ENCODE results near the gene PMEPA1. TPM values are rescaled to one million over a fixed set of nuclear protein-coding genes. Genes with fewer than 3 reads are reported as not detected.

PMEPA1 gene
- total RNA-seq, 2 experiments from 2014 or later = 0.37 TPM; not detected in 1

DNA sequence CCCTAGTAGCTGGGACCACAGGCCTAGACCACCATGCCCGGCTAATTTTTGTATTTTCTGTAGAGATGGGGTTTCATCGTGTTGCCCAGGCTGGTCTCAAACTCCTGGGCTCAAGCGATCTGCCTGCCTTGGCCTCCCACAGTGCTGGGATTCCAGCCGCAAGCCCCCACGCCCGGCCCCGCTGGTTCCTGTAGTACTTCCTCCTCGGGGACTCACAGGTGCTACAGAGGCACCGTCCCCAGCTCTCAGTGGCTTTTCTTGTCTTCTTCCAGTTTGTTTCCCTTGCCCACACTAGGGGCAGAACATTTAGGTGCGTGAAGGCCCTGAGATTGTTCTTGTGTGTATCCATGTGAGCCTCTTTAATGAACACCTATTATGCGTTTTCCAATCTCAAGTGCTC is 88.8 kb downstream of the PMEPA1 start:
- DNase-seq = peak; percentile 45
- no peak for ATAC-seq
- POLR2A ChIA-PET = interaction anchor here (1.2 to 3.2 kb wide), 6 partner anchors 8 to 1030 kb away, joined by 3 to 52 read pairs (median 7); partner anchors contain the start of genes RBM38 and STX16
- peak overlapping the region; percentile 79 for H3K4me3 Mint-ChIP-seq
- H3K36me3 Mint-ChIP-seq (ENCODE audit: low read depth) = peaks cover 18% of the 10 kb centered on the region
- peaks cover 2% of the 10 kb centered on the region for H3K27me3 Mint-ChIP-seq (ENCODE audit: low read depth)
- CTCF ChIA-PET = interaction anchor here (0.7 to 8.2 kb wide), 10 partner anchors 8 to 559 kb away, joined by 3 to 75 read pairs (median 11); no protein-coding TSS in a partner anchor
- H3K4me1 Mint-ChIP-seq (ENCODE audit: low read depth) = peaks cover 77% of the 10 kb centered on the region
- peaks cover 11% of the 10 kb centered on the region for H3K9me3 Mint-ChIP-seq (ENCODE audit: insufficient read depth)
- H3K27ac Mint-ChIP-seq = peak overlapping the region; percentile 96

DNA sequence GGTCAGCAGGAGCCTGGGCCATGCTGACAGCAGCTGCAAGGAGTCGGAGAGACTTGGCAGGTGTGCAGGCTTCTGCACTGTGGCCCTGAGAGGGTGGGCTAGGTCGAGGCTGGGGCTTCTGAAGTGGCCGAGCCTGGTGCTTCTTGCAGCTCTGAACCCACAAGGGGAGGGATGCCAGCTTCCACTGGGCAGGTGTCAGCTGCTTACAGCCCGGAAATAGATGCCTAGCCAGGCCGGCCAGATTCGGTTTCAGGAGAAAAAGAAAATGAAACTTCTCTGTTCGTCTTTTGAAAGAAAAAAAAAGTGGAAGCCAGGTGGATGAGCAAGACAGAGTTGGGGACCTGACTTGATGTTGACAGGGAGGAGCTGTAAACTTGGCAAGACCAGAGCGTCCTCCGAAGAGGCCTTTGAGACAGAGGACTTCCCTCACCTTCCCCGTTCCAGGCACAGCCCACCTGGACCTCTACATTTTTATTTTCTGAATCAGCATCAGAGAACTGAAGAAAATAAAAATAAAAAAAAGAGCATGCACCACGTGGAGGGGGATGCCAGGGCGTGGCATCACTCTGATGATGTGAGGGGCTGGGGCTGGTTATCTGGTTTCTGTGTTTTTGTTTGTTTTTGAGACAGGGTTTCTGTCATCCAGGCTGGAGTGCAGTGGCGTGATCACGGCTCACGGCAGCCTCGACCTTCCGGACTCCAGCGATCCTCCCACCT is 89.4 kb downstream of the PMEPA1 start, which contains the start of gene ZBP1:
ZBP1 (minus strand) TSS at position 153 of the 717 bp plus-strand sequence; CDS start at position 22, 131 bp downstream.
- ATAC-seq = peak; percentile 36
- Mint-ChIP-seq H3K9me3 (ENCODE audit: insufficient read depth) (peaks cover 9% of the 10 kb centered on the region), H3K27me3 (ENCODE audit: low read depth) (peaks cover 2% of the 10 kb centered on the region), H3K36me3 (ENCODE audit: low read depth) (peaks cover 15% of the 10 kb centered on the region), H3K27ac (peak within 1 kb of the TSS; percentile 96), H3K4me1 (ENCODE audit: low read depth) (peaks cover 76% of the 10 kb centered on the region), H3K4me3 (peak within 1 kb of the TSS; percentile 79)
- ChIA-PET CTCF (interaction anchor here (0.7 to 8.2 kb wide), 13 partner anchors 8 to 559 kb away, joined by 3 to 75 read pairs (median 8); no protein-coding TSS in a partner anchor), POLR2A (interaction anchor here (0.7 to 3.2 kb wide), 10 partner anchors 9 to 1031 kb away, joined by 3 to 52 read pairs (median 6); partner anchors contain the start of genes RBM38 and STX16)
- DNase-seq = peak; percentile 85

DNA sequence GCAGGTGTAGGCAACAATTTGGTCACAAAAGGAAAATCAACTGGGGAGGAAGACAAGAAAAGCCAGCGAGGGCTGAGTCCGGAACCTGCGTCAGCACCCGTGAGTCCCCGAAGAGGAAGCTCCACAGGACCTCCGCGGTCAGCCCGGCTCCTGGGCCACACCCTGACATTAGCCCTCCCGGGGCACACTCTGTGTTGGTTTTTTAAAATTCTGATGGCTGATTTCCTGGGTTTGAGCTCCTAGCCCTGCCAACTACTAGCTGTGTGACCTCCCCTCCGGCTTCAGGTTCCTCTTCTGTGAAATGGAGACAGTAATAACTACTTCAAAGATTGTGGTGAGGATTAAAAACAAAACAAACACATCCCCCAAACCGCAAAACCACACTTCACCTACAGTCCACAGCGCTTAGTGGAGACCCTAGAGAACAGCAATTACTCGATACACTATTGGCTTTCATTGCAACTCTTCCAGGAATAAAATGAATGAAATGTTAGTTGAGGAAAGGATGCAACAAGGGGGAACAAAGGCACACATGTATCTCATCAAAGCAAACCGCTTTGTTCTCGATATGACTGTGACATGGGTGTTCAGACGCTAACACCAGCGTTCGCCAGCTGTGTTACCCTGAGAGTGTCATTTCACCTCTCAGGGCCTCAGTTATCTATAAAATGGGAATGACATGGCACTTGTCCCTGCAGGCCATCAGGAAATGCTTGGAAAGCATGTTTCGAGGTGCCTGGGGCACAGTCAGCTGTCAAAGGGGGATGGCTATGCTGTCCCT is 90.6 kb downstream of the PMEPA1 start:
- ATAC-seq = peak; percentile 77
- peak overlapping the region; percentile 79 for H3K4me3 Mint-ChIP-seq
- H3K9me3 Mint-ChIP-seq (ENCODE audit: insufficient read depth) = peaks cover 2% of the 10 kb centered on the region
- H3K36me3 Mint-ChIP-seq (ENCODE audit: low read depth) = peaks cover 10% of the 10 kb centered on the region
- ChIA-PET POLR2A (interaction anchor here (0.7 to 3.2 kb wide), 13 partner anchors 9 to 1032 kb away, joined by 3 to 52 read pairs (median 4); partner anchors contain the start of genes RBM38 and STX16), CTCF (interaction anchor here (0.9 to 8.2 kb wide), 14 partner anchors 10 to 561 kb away, joined by 3 to 75 read pairs (median 6); no protein-coding TSS in a partner anchor)
- peak; percentile 95 for DNase-seq
- peak overlapping the region; percentile 96 for H3K27ac Mint-ChIP-seq
- peaks cover 2% of the 10 kb centered on the region for H3K27me3 Mint-ChIP-seq (ENCODE audit: low read depth)
- peaks cover 72% of the 10 kb centered on the region for H3K4me1 Mint-ChIP-seq (ENCODE audit: low read depth)

DNA sequence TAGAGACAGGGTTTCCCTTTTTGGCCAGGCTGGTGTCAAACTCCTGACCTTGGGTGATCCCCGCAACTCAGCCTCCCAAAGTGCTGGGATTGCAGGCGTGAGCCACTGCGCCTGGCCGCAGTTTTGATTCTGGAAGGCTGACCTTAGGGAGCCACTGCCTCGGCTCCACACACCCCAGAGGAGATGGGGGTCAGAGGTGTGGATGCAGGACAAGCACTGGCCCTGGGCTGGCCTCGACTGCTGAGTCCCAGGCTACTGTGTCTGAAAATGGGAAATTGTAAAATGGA is 91.1 kb downstream of the PMEPA1 start:
- Mint-ChIP-seq H3K4me1 (ENCODE audit: low read depth) (peaks cover 72% of the 10 kb centered on the region), H3K4me3 (peak overlapping the region; percentile 79), H3K9me3 (ENCODE audit: insufficient read depth) (no peaks in the 10 kb centered on the region), H3K27ac (peak overlapping the region; percentile 96), H3K36me3 (ENCODE audit: low read depth) (peaks cover 5% of the 10 kb centered on the region), H3K27me3 (ENCODE audit: low read depth) (peaks cover under 1% of the 10 kb centered on the region)
- no peak for ATAC-seq
- CTCF ChIA-PET = interaction anchor here (0.9 to 8.2 kb wide), 11 partner anchors 10 to 221 kb away, joined by 3 to 75 read pairs (median 8); no protein-coding TSS in a partner anchor
- DNase-seq = no peak
- POLR2A ChIA-PET = interaction anchor here (0.8 to 3.2 kb wide), 7 partner anchors 10 to 229 kb away, joined by 3 to 52 read pairs (median 4); partner anchors contain the start of gene RBM38

DNA sequence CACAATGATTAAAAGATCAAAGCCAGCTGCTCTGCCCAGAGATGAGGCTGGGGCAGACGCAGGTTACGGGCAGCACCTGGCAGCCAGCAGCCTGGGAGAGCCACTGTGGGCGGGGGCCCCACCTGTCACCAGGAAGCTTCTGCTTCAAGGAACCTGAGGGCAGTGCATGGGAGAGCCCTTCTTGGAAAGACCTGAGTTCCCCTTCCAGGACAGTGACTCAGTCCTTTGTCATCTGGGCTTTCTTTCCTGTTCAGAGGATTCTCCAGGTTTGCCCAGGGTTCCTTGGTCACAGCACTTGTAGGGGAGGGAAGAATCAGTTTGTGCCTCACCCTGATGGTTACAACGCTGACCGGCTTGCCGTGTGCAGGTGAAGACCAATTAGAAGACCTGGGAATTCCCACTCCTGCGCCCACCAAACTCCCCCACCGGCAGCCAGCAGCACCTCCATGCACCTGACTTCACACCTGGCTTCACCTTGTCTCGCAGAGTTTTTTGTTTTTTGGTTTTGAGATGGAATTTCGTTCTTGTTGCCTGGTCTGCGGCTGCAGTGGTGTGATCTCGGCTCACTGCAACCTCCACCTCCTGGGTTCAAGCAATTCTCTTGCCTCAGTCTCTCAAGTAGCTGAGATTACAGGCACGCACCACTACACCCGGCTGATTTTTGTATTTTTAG is 91.6 kb downstream of the PMEPA1 start:
- H3K27ac Mint-ChIP-seq = peak overlapping the region; percentile 96
- peak; percentile 37 for DNase-seq
- H3K9me3 Mint-ChIP-seq (ENCODE audit: insufficient read depth) = no peaks in the 10 kb centered on the region
- peak overlapping the region; percentile 79 for H3K4me3 Mint-ChIP-seq
- no peaks in the 10 kb centered on the region for H3K27me3 Mint-ChIP-seq (ENCODE audit: low read depth)
- ChIA-PET CTCF (interaction anchor here (1.1 to 8.2 kb wide), 6 partner anchors 11 to 63 kb away, joined by 3 to 69 read pairs (median 14); no protein-coding TSS in a partner anchor), POLR2A (interaction anchor here (0.9 to 2.9 kb wide), 4 partner anchors 9 to 228 kb away, joined by 4 to 8 read pairs (median 6); partner anchors contain the start of gene RBM38)
- peaks cover 7% of the 10 kb centered on the region for H3K36me3 Mint-ChIP-seq (ENCODE audit: low read depth)
- H3K4me1 Mint-ChIP-seq (ENCODE audit: low read depth) = peaks cover 71% of the 10 kb centered on the region
- no peak for ATAC-seq

DNA sequence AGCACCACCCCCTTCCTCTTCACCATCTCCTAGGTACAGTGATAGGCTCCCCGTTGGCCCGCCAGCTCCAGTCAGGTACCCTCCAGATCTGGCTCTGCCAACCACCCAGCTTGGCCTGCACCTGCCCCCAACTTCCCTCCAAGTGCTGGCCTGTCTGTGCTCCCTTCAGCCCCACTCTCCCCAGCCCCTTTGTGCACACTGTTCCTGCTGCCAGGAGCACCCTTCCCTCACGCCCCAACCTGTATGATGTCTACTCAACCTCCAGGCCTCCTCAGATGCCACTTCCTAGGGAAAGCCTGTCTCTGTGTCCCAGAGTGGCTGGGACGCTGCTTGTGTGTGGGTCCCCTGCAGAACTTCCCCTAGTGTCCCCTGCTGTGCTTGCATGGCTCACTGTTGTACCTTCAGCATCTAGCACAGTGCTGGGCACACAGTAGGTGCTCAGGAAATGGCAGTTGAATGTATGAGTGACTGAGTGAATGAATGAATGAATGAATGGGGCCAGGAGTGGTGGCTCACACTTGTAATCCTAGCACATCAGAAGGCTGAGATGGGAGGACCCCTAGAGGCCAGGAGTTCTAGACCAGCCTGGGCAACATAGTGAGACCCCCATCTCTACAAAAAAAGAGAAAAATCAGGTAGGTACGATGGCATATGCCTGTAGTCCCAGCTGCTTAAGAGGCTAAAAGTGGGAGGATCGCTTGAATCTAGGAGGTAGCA is 92.6 kb downstream of the PMEPA1 start:
- peaks cover 61% of the 10 kb centered on the region for H3K4me1 Mint-ChIP-seq (ENCODE audit: low read depth)
- ChIA-PET POLR2A (interaction anchor here (0.9 to 1.8 kb wide), 2 partner anchors 10 to 15 kb away, joined by 4 read pairs; no protein-coding TSS in a partner anchor), CTCF (interaction anchor here (1.6 to 8.2 kb wide), 4 partner anchors 12 to 593 kb away, joined by 4 to 69 read pairs (median 34); no protein-coding TSS in a partner anchor)
- ATAC-seq = no peak
- no peak overlapping the region for H3K4me3 Mint-ChIP-seq
- peaks cover 12% of the 10 kb centered on the region for H3K36me3 Mint-ChIP-seq (ENCODE audit: low read depth)
- no peaks in the 10 kb centered on the region for H3K9me3 Mint-ChIP-seq (ENCODE audit: insufficient read depth)
- H3K27ac Mint-ChIP-seq = peak overlapping the region; percentile 14
- H3K27me3 Mint-ChIP-seq (ENCODE audit: low read depth) = no peaks in the 10 kb centered on the region
- DNase-seq = no peak

DNA sequence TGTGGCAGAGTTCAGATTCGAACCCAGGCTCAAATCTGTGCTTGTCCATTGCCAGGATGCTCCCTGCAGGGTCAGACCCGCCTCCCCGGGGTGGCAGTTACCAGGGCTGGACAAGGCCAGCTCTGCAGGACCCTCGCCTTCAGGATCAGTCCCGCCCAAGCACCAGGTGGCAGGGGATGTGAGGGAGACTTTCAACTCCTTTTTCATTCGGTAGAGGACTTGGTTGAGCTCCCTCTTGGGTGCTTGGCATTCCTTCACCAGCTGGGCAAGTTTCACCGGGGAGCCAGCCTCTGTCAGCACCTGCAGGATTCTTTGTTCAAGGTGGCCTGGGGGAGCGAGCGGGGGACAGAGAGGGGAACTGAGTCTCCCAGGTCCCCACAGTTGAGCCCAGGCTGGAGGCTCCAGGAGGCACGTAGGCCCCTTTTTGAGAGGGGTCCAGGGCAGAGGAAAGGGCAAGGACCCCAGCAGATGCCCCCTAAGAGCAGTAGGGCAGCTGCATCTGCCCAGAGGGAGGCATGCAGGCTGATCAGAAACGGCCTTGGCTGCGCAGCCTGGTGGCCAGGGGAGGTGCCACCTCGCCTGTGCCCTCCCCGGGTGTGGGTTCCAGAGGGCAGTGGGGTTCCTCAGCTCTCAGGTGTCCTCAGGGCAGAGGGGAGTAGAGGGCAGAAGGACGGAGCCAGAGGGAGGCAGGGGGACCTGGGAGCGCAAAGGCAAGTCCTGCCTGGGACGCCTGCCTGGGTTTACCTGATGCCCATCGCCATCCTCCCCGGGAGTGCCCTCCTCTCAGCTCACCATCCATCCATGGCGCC is 93.5 kb downstream of the PMEPA1 start:
- ChIA-PET CTCF (interaction anchor here (1.6 to 2.1 kb wide), 3 partner anchors 20 to 594 kb away, joined by 4 to 8 read pairs (median 5); no protein-coding TSS in a partner anchor), POLR2A (interaction anchor here (0.8 kb wide), 1 partner anchor 10 kb away, joined by 3 read pairs; no protein-coding TSS in a partner anchor)
- H3K4me1 Mint-ChIP-seq (ENCODE audit: low read depth) = peaks cover 52% of the 10 kb centered on the region
- DNase-seq = no peak
- no peak for ATAC-seq
- no peak overlapping the region for H3K27ac Mint-ChIP-seq
- H3K36me3 Mint-ChIP-seq (ENCODE audit: low read depth) = peaks cover 12% of the 10 kb centered on the region
- no peaks in the 10 kb centered on the region for H3K27me3 Mint-ChIP-seq (ENCODE audit: low read depth)
- no peak overlapping the region for H3K4me3 Mint-ChIP-seq
- H3K9me3 Mint-ChIP-seq (ENCODE audit: insufficient read depth) = no peaks in the 10 kb centered on the region

DNA sequence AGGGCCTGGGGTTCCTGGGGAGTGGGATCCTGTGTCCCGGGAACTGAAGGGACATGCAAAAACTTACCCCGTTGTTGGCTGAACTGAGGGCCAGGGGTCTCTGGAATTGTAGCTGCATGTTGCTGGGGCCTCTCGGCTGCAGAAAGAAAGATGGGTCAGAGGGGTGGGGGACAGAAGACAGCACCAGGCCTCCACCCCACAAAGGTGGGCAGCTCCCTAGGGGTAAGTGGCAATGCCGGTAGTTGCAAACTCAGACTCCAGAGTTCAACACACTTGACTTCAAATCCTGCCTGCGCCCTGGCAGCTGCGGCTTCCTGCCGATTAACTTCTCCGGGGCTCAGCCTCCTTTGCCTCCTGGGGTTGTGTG is 94.4 kb downstream of the PMEPA1 start:
- DNase-seq (no peak), ATAC-seq (no peak)
- H3K9me3 Mint-ChIP-seq (ENCODE audit: insufficient read depth) = no peaks in the 10 kb centered on the region
- H3K27me3 Mint-ChIP-seq (ENCODE audit: low read depth) = no peaks in the 10 kb centered on the region
- no peak overlapping the region for H3K4me3 Mint-ChIP-seq
- CTCF ChIA-PET = interaction anchor here (1.6 to 2.1 kb wide), 3 partner anchors 19 to 595 kb away, joined by 4 to 8 read pairs (median 5); no protein-coding TSS in a partner anchor
- H3K36me3 Mint-ChIP-seq (ENCODE audit: low read depth) = peaks cover 18% of the 10 kb centered on the region
- H3K27ac Mint-ChIP-seq = no peak overlapping the region
- POLR2A ChIA-PET = interaction anchor here (0.8 kb wide), 1 partner anchor 9 kb away, joined by 3 read pairs; no protein-coding TSS in a partner anchor
- peaks cover 43% of the 10 kb centered on the region for H3K4me1 Mint-ChIP-seq (ENCODE audit: low read depth)

DNA sequence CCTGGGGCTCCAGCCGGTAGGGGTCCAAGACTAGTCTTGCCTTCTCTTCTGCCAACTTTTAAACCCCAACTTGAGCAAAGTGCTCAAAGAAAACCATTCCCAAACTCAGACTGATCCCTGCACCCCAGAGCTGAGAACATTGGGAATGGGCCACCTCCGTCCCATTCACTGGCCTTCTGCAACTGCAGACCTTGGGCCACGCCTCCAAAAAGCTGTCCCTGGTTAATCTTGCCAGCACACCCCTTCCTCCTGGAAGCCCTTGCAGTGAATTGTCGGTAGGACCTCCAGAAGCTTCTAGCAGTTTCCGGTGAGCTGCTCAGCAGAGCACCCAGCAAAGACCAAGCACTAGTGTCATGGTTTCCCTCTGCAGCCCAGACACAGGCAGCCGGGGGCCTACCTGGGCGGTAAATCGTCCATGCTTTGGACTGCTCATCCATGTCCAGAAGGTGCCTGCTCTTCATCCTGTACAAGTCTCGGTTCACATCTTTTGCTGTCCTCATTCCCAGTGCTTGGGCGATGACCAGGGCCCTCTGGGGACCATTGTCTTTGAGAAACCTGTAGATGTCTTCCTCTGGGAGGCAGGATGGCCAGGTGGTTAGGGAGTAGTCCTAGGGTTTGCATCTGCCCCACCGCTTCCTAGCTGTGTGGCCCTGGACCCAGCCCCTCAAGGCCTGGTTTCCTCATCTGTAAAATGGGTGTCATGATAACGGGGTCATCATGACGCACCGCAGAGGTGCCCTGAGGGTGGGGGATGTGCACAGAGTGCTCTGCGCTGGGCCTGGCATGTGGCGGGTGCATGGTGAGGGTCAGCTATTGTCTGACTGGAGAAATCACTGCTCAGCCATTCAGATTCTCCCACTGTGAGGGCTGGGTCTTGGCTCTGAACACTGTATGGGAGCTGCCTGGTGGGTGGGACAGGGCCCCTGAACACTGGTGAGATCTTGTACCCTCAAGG is 95.0 kb downstream of the PMEPA1 start:
- ChIA-PET POLR2A (no interaction called here), CTCF (interaction anchor here (1.8 to 2.1 kb wide), 2 partner anchors 18 to 39 kb away, joined by 5 to 8 read pairs; no protein-coding TSS in a partner anchor)
- DNase-seq (no peak), ATAC-seq (no peak)
- Mint-ChIP-seq H3K27ac (no peak overlapping the region), H3K4me1 (ENCODE audit: low read depth) (peaks cover 36% of the 10 kb centered on the region), H3K36me3 (ENCODE audit: low read depth) (peaks cover 19% of the 10 kb centered on the region), H3K4me3 (no peak overlapping the region), H3K27me3 (ENCODE audit: low read depth) (no peaks in the 10 kb centered on the region), H3K9me3 (ENCODE audit: insufficient read depth) (no peaks in the 10 kb centered on the region)
